Epithelial cell of proximal tubule (primary cell): ENCODE results near the gene TTYH3. TPM values are rescaled to one million over a fixed set of nuclear protein-coding genes. Genes with fewer than 3 reads are reported as not detected.

Source experiments
- DNase-seq: peaks from one replicate; pipeline ENCODE4 v3.0.0-alpha.2; 2011; ENCODE audit warnings: low read depth
- H3K4me3 ChIP-seq: 2 replicates; pipeline ENCODE4 v1.5.1; 2011; ENCODE audit warnings: low read depth, mild to moderate bottlenecking, low read length
- CTCF ChIP-seq: conservative IDR thresholded peaks from 2 replicates; pipeline ENCODE4 v1.5.1; 2012; ENCODE audit warnings: low read depth, mild to moderate bottlenecking, low read length
- total RNA-seq: library from RNA; depleted of rRNA; stranded (reverse); fragments of >200 nt; gene quantifications from 2 replicates; pipeline ENCODE4 v1.2.3, GENCODE V29; 2015

Gene TTYH3
- total RNA-seq, 1 donor from 2014 or later: 97.6 TPM

GRCh38 chr7:2652736-2653060, 20.9 kb downstream of the TTYH3 start:
- no peak for DNase-seq
- TF ChIP-seq CTCF: no peak
- no peak overlapping the region for H3K4me3 ChIP-seq

- TF ChIP-seq CTCF: no peak
- no peak overlapping the region for H3K4me3 ChIP-seq
- no peak for DNase-seq
Observed at GRCh38 chr7:2654059-2654458, 22.3 kb downstream of the TTYH3 start.

- no peak for TF ChIP-seq CTCF
- no peak overlapping the region for H3K4me3 ChIP-seq
- DNase-seq: no peak
Observed at GRCh38 chr7:2655870-2656614, 24.3 kb downstream of the TTYH3 start.

GRCh38 chr7:2657208-2657607, 25.4 kb downstream of the TTYH3 start:
- TF ChIP-seq CTCF: no peak

GRCh38 chr7:2657920-2658671, 26.3 kb downstream of the TTYH3 start:
- H3K4me3 ChIP-seq: no peak overlapping the region
- TF ChIP-seq CTCF: no peak
- no peak for DNase-seq

More at GRCh38 chr7:2657208-2657607, 25.4 kb downstream of the TTYH3 start:
- DNase-seq: no peak
- H3K4me3 ChIP-seq: no peak overlapping the region

GRCh38 chr7:2658941-2659340, 27.2 kb downstream of the TTYH3 start:
- TF ChIP-seq CTCF: no peak
- no peak overlapping the region for H3K4me3 ChIP-seq
- no peak for DNase-seq
